Stimulated activated CD8-positive, alpha-beta memory T cell treated with anti-CD3 and anti-CD28 coated beads, Interleukin-12 subunit alpha, Interleukin-12 subunit beta, amount 100 ng/mL, for 24 hours (primary cell): ENCODE measurements around the gene FANCD2.
"Not testable (repeated sequence)": the region's sequence is repeated elsewhere in the genome, so short reads cannot be mapped to it uniquely, and the experiment has no call there.

Experiments
- DNase-seq: peaks from one replicate; pipeline ENCODE4 v3.0.0-alpha.2; 2020; ENCODE audit errors: extremely low read depth

Gene FANCD2

DNA sequence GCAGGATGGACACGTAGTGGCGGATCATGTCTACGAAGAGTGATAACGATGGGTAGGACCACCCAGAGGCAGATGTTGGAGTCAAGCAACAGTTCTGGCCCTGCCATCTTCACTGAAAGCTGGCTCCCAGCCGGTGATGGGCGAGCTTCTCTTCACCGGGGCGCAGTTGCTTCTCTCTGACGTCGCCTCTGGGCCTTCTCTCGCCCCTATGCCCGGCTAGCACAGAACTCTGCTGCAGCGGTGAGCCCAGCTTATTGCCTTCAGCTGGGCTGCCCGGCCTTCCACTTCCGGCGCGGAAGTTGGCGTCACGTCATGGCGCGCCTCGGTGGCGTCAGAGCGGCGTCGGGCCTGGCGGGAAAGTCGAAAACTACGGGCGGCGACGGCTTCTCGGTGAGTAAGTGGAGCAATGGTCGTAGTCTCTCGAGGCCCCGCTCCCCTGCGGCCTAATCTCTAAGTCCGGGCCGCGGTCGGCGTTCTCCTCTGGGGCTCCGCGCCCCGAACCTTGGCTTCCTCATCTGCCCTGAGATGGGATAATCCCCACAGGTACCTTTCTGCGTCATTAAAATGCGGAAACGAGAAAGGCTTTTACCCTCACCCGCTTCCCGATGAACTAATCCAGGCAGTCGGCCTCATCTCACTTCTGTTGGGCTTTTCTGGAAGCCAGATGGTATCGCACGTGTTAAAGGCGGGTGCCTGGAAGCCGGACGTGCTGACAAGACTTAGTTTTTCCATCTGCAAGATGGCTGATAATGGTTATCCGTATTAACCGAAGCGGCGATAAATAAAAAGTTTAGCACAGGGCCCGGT lies at the start of gene FANCD2:
Gene FANCD2 (plus strand): TSS at position 354 of the 807 bp plus-strand sequence. CDS start 2,221 bp downstream, outside the sequence.
- peak; percentile 75 for DNase-seq

DNA sequence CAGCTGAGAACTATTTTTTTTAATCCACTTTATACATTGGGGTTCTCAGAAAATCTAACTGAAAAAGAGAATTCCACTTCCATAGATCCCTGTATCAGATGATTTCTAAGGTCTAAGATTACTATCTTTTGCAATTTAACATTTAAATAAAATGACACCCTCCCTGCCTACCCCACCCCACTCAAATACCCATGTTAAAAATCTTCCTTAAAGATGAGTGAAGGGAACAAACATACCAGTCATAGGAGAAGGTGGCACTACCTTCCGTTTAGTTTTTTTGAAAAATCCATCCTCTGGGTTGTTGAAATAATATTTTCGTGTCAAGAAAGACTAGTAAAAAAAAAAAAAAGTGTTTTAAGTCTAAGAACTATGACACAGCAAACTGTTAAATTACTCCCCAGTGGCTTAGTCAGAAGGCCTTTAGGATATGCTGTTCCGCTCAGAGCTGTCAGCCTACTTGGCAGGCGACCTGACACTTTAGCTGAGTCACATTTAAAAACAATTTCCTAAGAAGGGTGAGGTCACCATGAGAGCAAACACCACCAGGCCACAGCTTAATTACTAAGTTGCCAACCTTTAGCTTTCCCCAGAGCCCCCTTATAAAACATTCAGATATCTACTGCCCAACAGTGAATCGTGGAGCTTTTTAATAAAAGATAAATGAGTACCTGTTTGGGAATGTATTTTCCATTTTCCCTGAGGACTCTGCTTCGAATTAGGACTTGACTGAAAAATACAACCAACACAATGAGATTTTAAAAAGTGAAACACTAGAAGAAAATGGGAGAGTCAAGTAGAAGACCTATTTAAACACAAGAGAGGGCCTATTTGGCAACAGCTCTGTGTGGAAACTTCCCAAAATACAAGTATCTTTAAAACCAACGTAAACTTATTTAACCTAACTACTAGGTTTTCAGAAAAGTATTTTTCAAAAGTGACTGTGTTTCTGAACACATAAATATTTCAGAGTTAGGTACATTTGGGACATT lies 49.2 kb upstream of the FANCD2 start:
- DNase-seq: no peak

DNA sequence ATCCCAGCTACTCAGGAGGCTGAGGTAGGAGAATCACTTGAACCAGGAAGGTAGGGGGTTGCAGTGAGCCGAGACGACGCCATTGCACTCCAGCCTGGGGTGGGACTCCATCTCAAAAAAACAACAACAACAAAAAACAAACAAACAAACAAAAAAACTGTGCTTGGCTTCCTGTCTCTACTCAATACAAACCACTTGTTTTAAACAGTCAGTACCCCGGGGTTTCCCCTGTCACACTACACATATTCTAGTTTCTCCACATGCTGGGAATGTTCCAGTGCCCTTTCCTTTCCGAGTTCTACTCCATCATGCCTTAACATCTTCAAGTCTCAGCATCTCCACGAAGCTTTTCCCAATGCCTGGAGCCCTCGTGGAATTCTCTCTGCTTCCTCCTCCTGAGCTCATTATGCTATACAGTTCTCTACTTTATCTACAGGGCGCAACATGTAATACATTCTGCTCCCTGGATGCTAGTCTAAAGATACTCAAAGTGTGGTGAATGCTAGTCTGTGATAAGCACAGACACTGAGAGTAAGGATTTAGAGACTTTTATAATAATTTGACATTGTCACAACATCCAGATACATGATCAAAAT lies 47.4 kb upstream of the FANCD2 start:
- DNase-seq: no peak

DNA sequence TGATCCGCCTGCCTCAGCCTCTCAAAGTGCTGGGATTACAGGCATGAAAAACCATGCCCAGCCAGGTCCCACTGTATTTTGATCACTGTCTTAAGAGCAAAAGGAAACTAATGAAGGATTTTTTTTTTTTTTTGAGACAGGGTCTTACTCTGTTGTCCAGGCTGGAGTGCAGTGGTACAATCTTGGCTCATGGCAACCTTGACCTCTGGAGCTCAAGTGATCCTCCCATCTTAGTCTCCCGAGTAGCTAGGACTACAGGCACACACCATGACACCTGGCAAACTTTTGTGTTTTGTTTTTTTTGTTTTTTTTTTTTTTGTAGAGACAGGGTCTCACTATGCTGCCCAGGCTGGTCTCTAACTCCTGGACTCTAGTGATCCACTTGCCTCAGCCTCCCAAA lies 46.0 kb upstream of the FANCD2 start:
- DNase-seq: no peak

DNA sequence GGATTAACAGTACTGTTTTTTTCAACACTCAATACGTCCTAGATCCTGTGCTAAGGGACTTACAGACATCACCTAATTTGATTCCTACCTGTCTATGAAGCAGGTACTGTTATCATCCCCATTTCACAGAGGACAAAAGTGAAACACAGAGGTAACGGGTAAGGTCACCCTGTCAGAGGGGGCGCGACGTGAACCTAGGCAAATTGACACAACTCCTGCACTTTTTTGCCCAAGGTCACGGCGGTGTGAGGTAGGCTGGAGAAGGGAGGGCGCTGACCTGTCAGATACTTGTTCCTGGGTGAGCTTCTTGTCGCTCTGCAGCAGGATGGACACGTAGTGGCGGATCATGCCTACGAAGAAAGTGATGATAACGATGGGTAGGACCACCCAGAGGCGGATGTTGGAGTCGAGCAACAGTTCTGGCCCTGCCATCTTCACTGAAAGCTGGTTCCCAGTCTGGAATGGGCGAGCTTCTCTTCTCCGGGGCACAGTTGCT lies 40.0 kb upstream of the FANCD2 start:
- no peak for DNase-seq

- no peak for DNase-seq
Observed at GRCh38 chr3:9994086-9994844, 32.0 kb upstream of the FANCD2 start.

DNA sequence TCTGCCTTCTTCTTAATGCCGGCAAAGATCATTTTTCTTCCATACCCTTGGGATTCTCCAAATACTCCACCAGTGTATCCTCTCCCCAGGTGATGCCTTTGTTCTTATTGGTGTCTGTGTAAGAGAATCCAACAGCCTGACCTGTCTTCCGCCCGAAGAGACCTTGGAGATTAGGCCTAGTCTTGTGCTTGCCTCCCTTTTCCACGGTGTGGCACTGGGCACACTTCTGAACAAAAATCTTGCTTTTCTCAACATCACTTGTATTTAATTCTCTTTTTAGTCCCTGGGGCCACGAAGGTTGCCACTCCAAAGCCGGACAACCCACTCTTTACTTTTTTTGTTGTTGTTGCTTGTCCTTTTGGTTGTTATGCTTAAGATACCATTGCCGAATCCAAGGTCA lies 25.6 kb upstream of the FANCD2 start:
- no peak for DNase-seq

- DNase-seq: no peak
Observed at GRCh38 chr3:10002951-10003350, 23.3 kb upstream of the FANCD2 start.

- no peak for DNase-seq
Observed at GRCh38 chr3:10004506-10004905, 21.7 kb upstream of the FANCD2 start.

DNA sequence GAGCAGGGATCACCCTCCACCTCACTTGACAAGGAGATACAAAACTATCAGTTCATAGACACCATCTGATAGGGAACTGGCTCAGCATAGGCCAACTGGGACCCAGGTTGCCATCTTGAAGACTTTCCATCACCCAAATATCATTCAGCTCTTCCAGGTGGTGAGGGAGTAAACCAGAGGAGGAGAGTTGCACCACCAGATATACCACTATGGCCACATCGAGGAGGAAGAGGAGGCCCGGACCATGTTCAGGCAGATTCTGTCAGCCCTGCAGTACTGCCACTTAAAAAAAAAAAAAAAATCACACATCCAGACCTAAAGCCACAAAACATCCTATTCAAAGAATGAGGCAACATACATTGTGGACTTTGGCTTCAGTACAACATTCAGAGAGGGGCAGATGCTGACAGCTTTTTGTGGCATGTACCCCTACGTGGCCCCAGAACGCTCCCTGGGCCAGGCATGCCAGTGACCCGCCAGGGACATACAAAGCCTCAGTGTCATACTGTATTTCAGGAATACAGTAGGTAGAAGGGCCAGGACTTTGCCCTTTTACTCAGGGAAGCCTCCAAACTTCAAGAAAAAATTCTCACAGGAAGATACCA lies 21.2 kb upstream of the FANCD2 start:
- DNase-seq: no peak

- DNase-seq: no peak
Observed at GRCh38 chr3:10006048-10006761, 20.0 kb upstream of the FANCD2 start.

GRCh38 chr3:10006762-10007090 lies 19.5 kb upstream of the FANCD2 start:
- no peak for DNase-seq

DNA sequence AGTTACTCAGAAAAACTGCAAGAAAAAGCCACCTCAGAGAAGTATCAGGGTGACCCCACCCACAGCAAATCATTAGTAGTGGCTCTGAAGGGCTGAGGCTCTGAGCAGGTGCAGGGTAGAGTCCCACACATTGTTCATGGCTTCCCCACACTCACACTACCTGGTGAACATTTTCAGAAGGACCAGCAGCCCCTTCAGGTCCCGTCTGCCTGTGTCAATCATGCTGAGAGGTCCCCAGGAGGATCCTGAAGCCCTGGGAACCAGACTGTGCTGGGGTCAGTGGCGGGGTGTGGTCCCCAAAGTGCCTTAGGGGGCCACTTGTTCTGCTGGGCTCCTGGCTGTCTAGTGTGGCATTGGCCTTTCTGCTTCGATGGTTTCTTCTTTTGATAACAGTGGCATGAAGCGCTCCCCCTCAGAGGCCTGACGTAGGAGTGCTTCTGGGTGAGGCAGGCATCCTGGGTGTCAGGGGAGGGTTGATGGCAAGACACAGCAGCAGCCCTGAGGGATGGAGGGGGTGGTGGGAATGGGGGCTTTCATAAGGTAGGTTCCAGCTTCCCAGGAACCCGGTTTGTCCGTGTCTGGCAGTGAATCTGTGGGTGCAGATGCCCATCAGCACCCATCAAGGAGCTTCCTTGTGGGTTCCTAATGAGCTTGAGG lies 19.0 kb upstream of the FANCD2 start:
- no peak for DNase-seq

DNA sequence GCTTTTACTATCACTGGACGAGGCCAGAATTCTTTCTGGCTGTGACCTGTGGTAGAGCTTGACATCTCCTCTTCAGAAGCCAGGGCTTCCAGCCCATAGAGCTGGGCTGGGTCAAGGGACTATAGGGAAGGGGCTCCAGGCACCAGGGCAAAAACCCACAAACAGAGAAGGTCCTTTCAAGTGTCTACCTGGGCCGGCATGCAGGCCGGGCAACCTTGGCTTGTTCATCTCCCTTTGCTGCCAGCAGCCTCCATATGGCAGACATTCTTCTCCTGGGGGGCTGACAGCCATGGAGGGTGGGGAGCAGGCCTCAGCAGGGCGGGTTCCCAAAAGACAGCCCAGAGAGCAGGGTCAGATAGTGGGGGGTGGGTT lies 18.0 kb upstream of the FANCD2 start:
- DNase-seq: not testable (repeated sequence)

DNA sequence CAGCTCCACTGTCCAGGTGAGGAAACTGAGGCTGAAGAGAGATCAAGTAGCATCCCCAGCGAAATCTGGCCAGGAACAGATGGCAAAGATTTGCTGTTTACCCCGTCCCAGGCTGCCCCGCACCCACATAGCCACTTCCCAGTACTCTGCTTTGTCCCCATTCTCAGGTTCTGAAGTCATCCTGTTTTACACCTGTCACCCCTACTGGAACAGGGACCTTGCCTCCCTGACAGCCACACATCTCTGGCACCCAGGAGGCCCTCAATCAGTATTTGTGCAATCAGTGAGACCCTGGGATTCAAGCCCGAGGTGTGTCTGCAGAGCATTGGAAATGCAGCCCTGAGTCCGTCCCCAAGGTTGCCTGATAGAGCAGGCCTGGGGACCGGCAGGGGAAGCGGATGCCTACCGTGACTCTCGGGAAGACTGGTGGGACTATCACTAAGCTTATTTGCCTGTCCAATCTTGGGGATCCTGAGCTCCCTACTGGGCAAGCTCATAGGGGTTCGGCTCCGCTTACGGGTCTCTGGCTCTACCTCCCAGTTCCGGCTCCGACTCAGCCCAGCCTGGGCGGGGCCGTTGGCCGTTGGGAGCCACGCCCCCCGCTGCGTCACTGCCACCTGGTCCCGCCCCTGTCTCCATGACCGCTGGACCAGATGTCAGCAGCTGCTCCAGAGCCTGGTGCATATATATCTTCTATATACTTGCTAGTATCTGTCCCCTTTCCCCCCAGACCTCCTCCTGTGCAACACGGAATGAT lies 17.5 kb upstream of the FANCD2 start:
- DNase-seq: peak; percentile 40

- no peak for DNase-seq
Observed at GRCh38 chr3:10010421-10010877, 15.8 kb upstream of the FANCD2 start.

GRCh38 chr3:10010878-10011465 lies 15.3 kb upstream of the FANCD2 start:
- peak; percentile 59 for DNase-seq

GRCh38 chr3:10011631-10012030 lies 14.6 kb upstream of the FANCD2 start:
- DNase-seq: no peak

DNA sequence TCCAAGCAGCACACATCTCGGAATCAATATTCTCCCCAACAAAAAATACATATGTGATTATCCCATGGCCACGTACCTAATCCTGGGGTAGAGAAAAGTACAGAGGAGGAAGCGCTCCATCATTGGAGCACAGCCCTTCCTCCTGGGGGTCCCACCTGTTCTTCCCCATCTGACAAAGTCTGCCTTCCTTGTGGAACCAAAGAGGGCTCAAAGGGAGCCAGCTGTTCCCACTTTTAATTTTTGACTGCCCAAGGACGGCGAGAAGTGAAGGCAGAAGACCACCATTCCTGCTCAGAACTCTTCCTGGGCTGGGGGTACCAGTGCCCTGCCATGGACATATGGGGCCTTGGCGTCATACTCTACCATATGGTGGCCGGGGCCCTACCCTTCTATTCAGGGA lies 14.1 kb upstream of the FANCD2 start:
- DNase-seq: no peak
